Measurements from ENCODE around the gene RAB7A. TPM values are rescaled to one million over a fixed set of nuclear protein-coding genes. Genes with fewer than 3 reads are reported as not detected.
"Not testable (repeated sequence)": the region's sequence is repeated elsewhere in the genome, so short reads cannot be mapped to it uniquely, and the experiment has no call there.

RAB7A gene
- total RNA-seq, 1 donor from 2014 or later = 43.7 TPM

DNA sequence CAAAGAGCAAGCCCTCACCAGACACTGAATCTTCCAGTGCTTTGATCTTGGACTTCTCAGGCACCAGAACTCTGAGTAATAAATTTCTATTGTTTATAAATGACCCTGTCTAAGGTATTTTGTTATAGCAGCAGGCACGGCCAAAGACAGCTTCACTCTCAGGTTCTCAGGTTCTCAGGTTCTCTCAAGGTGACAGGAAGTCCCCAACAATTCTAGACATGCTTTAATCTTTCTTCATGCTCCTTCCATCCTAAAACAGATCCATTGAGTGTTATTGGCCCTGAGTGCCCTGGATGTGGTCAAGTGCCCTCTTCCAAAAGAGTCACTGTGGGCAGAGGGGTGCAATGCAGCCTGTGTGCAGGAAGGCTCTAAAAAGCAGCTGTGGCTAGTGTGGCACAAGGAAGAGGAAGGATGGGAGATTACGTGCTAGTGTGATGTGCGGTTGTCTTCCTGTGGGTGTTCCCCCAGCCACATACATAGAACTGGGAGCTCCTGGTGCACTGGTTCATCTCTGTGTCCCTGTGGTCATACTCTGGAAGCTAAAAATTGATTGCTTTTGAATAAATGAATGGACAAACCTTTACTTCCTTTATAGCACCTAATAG, 11.0 kb upstream of the RAB7A start:
- TF ChIP-seq CTCF (IDR thresholded peaks at IDR 0.05; ENCODE audit: insufficient read depth, low read length, severe bottlenecking) = no peak
- no peak for DNase-seq (ENCODE audit: low read depth)
- H3K27me3 ChIP-seq (ENCODE audit: control insufficient read depth, insufficient read depth, low read length) = peaks cover 1% of the 10 kb centered on the region
- FAIRE-seq = no peak
- H3K36me3 ChIP-seq (ENCODE audit: control insufficient read depth, insufficient read depth, low read length) = no peaks in the 10 kb centered on the region
- H3K4me3 ChIP-seq (ENCODE audit: low read depth, low read length) = no peak overlapping the region

DNA sequence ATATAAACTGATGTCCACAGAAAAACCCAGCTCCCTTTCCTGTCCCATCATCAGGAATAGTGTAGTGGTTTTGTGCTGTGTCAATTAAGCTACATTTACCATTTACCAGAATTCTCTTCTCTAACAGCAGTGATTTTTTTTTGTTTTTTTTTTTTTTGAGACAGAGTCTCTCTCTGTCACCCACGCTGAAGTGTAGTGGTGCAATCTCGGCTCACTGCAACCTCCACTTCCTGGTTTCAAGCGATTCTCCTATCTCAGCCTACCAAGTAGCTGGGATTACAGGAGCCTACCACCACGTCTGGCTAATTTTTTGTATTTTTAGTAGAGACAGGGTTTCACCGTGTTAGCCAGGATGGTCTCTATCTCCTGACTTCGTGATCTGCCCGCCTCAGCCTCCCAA, 7.1 kb upstream of the RAB7A start:
- not testable (repeated sequence) for H3K36me3 ChIP-seq (ENCODE audit: control insufficient read depth, insufficient read depth, low read length); H3K27me3 ChIP-seq (ENCODE audit: control insufficient read depth, insufficient read depth, low read length); DNase-seq (ENCODE audit: low read depth); FAIRE-seq; H3K4me3 ChIP-seq (ENCODE audit: low read depth, low read length)

DNA sequence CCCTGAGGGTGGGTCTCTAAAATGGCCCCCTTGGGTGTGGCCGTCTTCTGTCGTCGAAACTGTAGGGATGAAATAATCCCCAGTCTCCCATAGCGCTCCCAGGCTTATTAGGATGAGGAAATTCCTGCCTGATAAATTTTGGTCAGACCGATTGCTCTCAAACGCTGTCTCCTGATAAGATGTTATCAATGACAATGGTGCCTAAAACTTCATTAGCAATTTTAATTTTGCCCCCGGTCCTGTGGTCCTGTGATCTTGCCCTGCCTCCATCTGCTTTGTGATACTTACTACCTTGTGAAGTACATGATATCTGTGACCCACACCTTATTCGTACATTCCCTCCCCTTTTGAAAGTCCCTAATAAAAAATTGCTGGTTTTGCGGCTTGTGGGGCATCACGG, 5.1 kb upstream of the RAB7A start:
- Histone ChIP-seq H3K4me3 (ENCODE audit: low read depth, low read length) (no peak overlapping the region), H3K27me3 (ENCODE audit: control insufficient read depth, insufficient read depth, low read length) (peaks cover 2% of the 10 kb centered on the region), H3K36me3 (ENCODE audit: control insufficient read depth, insufficient read depth, low read length) (no peaks in the 10 kb centered on the region)
- TF ChIP-seq CTCF (IDR thresholded peaks at IDR 0.05; ENCODE audit: insufficient read depth, low read length, severe bottlenecking) = no peak
- no peak for DNase-seq (ENCODE audit: low read depth)
- no peak for FAIRE-seq

DNA sequence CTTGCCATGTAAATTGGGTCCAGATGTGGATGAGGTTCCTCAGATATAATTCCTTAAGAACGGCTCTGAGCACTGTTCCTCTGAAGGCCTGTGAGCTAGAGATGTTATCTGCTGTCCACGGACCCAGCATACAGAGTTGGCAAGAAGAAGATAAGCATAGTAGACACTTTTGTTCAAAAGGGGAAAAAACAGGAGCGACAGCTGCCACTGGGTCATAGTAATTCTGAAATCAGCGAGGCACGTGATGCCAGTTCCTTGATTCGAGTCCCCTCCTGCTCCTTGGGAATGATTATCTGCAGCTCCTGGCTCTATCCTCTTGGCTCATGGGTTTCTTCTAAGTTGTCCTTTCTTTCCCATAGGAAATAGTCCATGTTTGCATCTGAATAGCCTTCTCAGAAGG, 2.5 kb upstream of the RAB7A start:
- TF ChIP-seq CTCF (IDR thresholded peaks at IDR 0.05; ENCODE audit: insufficient read depth, low read length, severe bottlenecking) = no peak
- H3K4me3 ChIP-seq (ENCODE audit: low read depth, low read length) = no peak overlapping the region
- FAIRE-seq = no peak
- DNase-seq (ENCODE audit: low read depth) = no peak
- no peaks in the 10 kb centered on the region for H3K36me3 ChIP-seq (ENCODE audit: control insufficient read depth, insufficient read depth, low read length)
- H3K27me3 ChIP-seq (ENCODE audit: control insufficient read depth, insufficient read depth, low read length) = peaks cover 2% of the 10 kb centered on the region

DNA sequence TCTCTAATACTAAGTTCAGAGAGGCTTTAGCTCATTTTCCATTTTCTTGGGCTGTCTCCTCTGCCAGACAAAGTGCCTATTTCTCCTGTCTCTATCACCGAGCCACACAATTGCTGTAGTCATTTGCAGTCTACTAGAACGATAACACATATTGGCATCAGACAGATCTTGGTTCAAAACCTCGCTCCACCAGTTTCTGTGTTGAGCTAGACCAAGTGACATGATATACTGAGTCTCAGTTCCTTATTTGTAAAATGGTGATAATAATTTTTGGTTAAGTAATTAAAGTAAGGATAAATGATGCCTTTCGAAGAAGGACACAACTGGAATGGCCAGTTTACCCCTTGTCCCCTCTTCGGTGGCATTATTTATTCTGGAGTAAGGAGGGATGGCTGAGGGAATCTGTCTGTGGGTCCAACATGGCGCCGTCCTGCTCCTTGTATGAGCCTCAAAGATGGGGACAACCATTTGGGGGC, 398 bp upstream of the RAB7A start:
- peak overlapping the region; percentile 99 for H3K4me3 ChIP-seq (ENCODE audit: low read depth, low read length)
- no peak for TF ChIP-seq CTCF (IDR thresholded peaks at IDR 0.05; ENCODE audit: insufficient read depth, low read length, severe bottlenecking)

DNA sequence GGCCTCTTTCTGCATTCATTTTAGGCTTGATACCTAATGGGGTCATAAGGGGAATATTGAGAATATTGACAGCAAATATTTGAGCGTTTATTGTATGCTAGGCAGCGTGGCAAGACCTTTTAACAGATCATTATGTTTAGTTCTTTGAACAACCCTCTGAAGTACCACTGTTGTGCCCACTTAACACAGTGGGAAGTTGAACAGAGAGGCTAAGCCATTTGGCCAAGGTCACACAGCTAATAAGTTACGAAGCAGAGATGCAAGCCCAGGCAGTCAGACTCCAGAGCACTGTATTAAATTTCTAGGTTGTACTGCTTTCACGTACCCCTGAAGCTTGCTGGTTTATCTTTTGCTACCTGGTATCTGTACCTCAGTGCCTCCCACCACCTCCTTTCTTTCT, 1.1 kb downstream of the RAB7A start:
- Histone ChIP-seq H3K36me3 (ENCODE audit: control insufficient read depth, insufficient read depth, low read length) (peaks cover 2% of the 10 kb centered on the region), H3K27me3 (ENCODE audit: control insufficient read depth, insufficient read depth, low read length) (no peaks in the 10 kb centered on the region), H3K4me3 (ENCODE audit: low read depth, low read length) (peak overlapping the region; percentile 99)
- no peak for TF ChIP-seq CTCF (IDR thresholded peaks at IDR 0.05; ENCODE audit: insufficient read depth, low read length, severe bottlenecking)
- DNase-seq (ENCODE audit: low read depth) (no peak), FAIRE-seq (no peak)

More for the DNA sequence above, 398 bp upstream of the RAB7A start:
- FAIRE-seq (no peak), DNase-seq (ENCODE audit: low read depth) (no peak)
- H3K36me3 ChIP-seq (ENCODE audit: control insufficient read depth, insufficient read depth, low read length) = no peaks in the 10 kb centered on the region
- H3K27me3 ChIP-seq (ENCODE audit: control insufficient read depth, insufficient read depth, low read length) = no peaks in the 10 kb centered on the region

Measured in bronchial epithelial cell (primary cell).